Stimulated activated naive CD8-positive, alpha-beta T cell treated with anti-CD3 and anti-CD28 coated beads, Interleukin-15, amount 100 ng/mL, for 72 hours (primary cell): Measurements from ENCODE around the gene VCAN.

Source experiments
- ATAC-seq: fragments of 150-1000 bp; cut with Tn5 transposase; 2 replicates; pipeline ENCODE4 v1.10.0; 2021; ENCODE audit warnings: mild to moderate bottlenecking, moderate library complexity
- DNase-seq, 2 donors: peaks; one replicate each; pipeline ENCODE4 v3.0.0; 2021 to 2022
- H3K27ac Mint-ChIP-seq, 2 donors: one replicate each; pipeline ENCODE4 v1.8.0; 2022; ENCODE audit warnings: mild to moderate bottlenecking in 2 of 2, mixed read lengths in 2 of 2, moderate library complexity in 2 of 2
- H3K27me3 Mint-ChIP-seq: one replicate; pipeline ENCODE4 v1.8.0; 2022; ENCODE audit warnings: mixed read lengths
- H3K4me1 Mint-ChIP-seq: one replicate; pipeline ENCODE4 v1.8.0; 2022; ENCODE audit warnings: mild to moderate bottlenecking, mixed read lengths
- H3K4me3 Mint-ChIP-seq, 2 donors: one replicate each; pipeline ENCODE4 v1.8.0; 2022; ENCODE audit warnings: mild to moderate bottlenecking in 2 of 2, mixed read lengths in 2 of 2, moderate library complexity in 1 of 2
- H3K9me3 Mint-ChIP-seq, 2 donors: one replicate each; pipeline ENCODE4 v1.8.0; 2022; ENCODE audit warnings: mixed read lengths in 2 of 2

VCAN gene

GRCh38 chr5:83475391-83475863 lies 3.9 kb downstream of the VCAN start:
- no peak overlapping the region for H3K27ac Mint-ChIP-seq
- H3K27me3 Mint-ChIP-seq, result peaks cover 81% of the 10 kb centered on the region
- peaks cover 39% of the 10 kb centered on the region for H3K4me1 Mint-ChIP-seq
- H3K4me3 Mint-ChIP-seq, result no peak overlapping the region
- ATAC-seq (no peak), DNase-seq (no peak)
- H3K9me3 Mint-ChIP-seq, result no peaks in the 10 kb centered on the region

DNA sequence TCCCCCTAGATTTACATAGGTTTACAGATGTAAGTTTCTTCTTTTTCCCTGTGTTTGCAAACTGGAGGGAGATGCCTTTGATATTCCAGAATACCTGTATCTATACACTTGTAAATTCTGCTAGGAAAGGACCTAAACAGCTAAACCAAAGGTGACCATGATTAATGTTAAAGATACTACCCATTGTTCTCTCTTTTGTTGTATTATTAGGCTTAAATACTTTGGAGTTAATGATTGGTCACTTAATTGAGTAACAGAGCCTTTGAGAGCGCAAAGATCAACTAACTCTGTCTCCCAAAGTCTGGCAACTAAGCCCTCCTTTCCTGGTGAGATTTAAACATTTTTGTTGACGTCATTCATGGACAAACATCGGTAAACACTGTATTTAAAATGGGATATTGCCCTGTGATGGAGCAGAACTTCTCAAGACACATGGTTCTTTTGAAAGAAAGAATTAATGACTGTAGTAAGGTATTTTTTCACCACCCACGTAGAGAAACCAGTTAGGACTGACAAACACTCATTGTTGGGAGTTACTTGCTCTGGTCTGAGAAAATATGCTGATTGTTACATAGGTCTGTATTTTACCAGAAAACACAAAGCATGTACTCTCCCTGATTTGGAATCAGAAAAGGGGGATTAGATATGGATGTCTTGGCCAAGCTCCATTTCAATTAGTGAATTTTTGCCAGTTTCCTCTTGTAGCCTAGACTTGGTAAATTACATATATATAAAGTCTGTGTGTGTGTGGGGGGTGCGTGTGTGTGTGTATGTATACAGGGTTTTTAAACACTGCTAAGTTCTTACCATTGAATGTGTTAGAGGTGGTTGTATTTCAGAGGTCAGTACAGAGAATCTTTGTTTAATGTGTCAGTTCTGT lies 4.6 kb downstream of the VCAN start:
- peaks cover 38% of the 10 kb centered on the region for H3K4me1 Mint-ChIP-seq
- H3K9me3 Mint-ChIP-seq, result no peaks in the 10 kb centered on the region
- no peak overlapping the region for H3K4me3 Mint-ChIP-seq
- DNase-seq (no peak), ATAC-seq (no peak)
- no peak overlapping the region for H3K27ac Mint-ChIP-seq
- H3K27me3 Mint-ChIP-seq, result peaks cover 74% of the 10 kb centered on the region

- Mint-ChIP-seq H3K27ac (no peak overlapping the region), H3K27me3 (peaks cover 34% of the 10 kb centered on the region), H3K4me1 (no peaks in the 10 kb centered on the region), H3K4me3 (no peak overlapping the region), H3K9me3 (no peaks in the 10 kb centered on the region)
- DNase-seq, result no peak
- ATAC-seq, result no peak
Measured at GRCh38 chr5:83482961-83483360, 11.4 kb downstream of the VCAN start.

DNA sequence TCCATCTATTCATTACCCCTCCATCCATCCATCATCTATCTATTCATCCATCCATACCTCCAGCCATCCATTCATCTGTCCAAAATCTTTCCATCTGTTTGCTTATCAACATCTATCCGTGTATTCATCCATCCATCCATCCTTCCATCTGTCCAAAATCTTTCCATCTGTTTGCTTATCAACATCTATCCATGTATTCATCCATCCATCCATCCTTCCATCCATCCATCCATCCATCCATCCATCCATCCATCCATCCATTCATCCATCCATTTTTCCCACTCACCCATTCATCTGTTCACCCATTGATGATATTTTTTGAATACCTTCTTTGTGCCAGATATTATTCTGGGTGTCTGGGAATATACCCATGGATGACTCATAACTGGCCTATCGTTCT lies 12.8 kb downstream of the VCAN start:
- DNase-seq, result no peak
- no peaks in the 10 kb centered on the region for H3K9me3 Mint-ChIP-seq
- H3K4me1 Mint-ChIP-seq, result no peaks in the 10 kb centered on the region
- ATAC-seq, result no peak
- H3K27me3 Mint-ChIP-seq, result peaks cover 30% of the 10 kb centered on the region
- H3K4me3 Mint-ChIP-seq, result no peak overlapping the region
- H3K27ac Mint-ChIP-seq, result no peak overlapping the region

- Mint-ChIP-seq H3K9me3 (no peaks in the 10 kb centered on the region), H3K4me1 (no peaks in the 10 kb centered on the region), H3K27ac (no peak overlapping the region), H3K27me3 (peaks cover 27% of the 10 kb centered on the region), H3K4me3 (no peak overlapping the region)
- DNase-seq (no peak), ATAC-seq (no peak)
Measured at GRCh38 chr5:83485842-83486241, 14.3 kb downstream of the VCAN start.

DNA sequence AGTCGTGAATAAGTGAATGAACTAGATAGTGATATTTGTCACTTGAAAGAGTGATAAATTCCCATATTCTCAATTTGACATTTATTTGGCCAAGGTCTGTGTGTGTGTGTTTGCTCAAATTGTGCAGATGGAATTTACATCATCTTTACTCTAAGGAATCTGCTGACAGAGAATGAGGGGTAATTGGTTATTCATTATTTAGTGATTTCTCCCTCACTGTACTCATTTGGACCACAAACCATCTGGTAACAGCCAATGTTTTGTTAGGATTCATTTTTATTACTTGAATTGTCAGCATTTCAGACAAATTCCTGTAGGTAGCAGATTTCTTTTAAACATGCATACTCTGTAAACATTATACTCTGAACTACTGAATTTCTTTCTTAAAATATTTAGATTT lies 15.6 kb downstream of the VCAN start:
- no peak for ATAC-seq
- Mint-ChIP-seq H3K27ac (no peak overlapping the region), H3K4me3 (no peak overlapping the region), H3K27me3 (peaks cover 27% of the 10 kb centered on the region), H3K9me3 (no peaks in the 10 kb centered on the region), H3K4me1 (no peaks in the 10 kb centered on the region)
- no peak for DNase-seq

DNA sequence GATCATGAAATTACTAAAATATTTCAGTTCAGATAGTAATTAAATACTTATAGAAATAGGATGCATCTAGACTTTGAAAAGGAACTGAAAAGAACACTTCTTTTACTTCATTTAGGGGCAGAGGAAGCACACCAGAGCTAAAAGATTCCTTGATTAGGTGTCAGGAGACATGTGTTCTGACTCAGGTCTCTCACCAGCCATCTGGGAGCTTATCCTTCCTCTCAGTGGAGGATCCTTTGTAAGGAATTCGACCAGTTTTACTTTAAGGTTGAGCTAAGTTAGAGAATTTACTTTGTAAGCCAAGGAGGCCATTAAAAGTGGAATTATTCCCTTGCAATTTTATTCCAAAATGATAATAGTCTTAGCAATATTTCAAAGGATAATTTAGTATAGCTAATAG lies 16.7 kb downstream of the VCAN start:
- Mint-ChIP-seq H3K4me1 (no peaks in the 10 kb centered on the region), H3K9me3 (no peaks in the 10 kb centered on the region), H3K27me3 (peaks cover 23% of the 10 kb centered on the region), H3K4me3 (no peak overlapping the region), H3K27ac (no peak overlapping the region)
- DNase-seq (no peak), ATAC-seq (no peak)

DNA sequence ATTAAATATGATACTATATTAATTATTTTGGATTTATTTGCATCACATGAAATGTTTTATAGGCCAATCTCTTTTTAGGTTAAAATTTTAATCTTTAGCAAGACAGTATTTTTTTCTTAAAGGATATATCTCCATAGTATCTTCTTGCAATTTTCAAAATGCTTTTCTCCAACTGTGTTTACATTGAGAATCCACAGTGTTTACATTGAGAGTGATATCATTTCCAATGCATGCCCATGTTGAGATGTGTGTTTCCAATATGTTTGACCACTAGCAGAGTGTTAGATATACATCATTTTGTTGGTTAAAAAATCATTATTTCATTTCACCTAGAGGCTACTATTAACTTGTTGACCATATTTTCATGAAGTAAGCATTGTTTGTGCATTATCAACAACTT lies 17.3 kb downstream of the VCAN start:
- no peak overlapping the region for H3K27ac Mint-ChIP-seq
- DNase-seq (no peak), ATAC-seq (no peak)
- no peaks in the 10 kb centered on the region for H3K4me1 Mint-ChIP-seq
- H3K27me3 Mint-ChIP-seq, result peaks cover 28% of the 10 kb centered on the region
- H3K9me3 Mint-ChIP-seq, result no peaks in the 10 kb centered on the region
- H3K4me3 Mint-ChIP-seq, result no peak overlapping the region

DNA sequence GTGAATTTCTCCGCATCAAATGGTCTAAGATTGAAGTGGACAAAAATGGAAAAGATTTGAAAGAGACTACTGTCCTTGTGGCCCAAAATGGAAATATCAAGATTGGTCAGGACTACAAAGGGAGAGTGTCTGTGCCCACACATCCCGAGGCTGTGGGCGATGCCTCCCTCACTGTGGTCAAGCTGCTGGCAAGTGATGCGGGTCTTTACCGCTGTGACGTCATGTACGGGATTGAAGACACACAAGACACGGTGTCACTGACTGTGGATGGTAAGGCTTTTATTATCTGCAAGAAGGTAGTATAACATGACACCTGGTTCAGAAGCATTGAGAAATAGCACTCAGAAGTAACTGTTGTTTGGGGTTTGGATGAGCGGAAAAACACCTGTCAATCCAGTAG lies 18.7 kb downstream of the VCAN start:
- Mint-ChIP-seq H3K4me3 (no peak overlapping the region), H3K27me3 (peaks cover 21% of the 10 kb centered on the region), H3K9me3 (no peaks in the 10 kb centered on the region), H3K27ac (no peak overlapping the region), H3K4me1 (no peaks in the 10 kb centered on the region)
- DNase-seq, result no peak
- no peak for ATAC-seq

- H3K4me1 Mint-ChIP-seq, result no peaks in the 10 kb centered on the region
- H3K4me3 Mint-ChIP-seq, result no peak overlapping the region
- DNase-seq, result no peak
- peaks cover 27% of the 10 kb centered on the region for H3K27me3 Mint-ChIP-seq
- ATAC-seq, result no peak
- H3K27ac Mint-ChIP-seq, result no peak overlapping the region
- no peaks in the 10 kb centered on the region for H3K9me3 Mint-ChIP-seq
Measured at GRCh38 chr5:83492331-83492730, 20.8 kb downstream of the VCAN start.

DNA sequence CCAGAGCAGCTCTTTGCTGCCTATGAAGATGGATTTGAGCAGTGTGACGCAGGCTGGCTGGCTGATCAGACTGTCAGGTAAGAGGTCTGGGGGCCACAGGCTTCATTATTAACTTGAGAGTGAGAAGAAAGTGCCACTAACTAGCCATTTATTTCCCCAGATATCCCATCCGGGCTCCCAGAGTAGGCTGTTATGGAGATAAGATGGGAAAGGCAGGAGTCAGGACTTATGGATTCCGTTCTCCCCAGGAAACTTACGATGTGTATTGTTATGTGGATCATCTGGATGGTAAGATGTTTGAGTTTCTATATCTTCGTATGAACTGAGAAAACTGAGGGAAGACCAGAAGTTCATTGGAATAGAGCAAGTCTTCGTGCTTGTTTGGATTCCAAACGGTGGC lies 22.1 kb downstream of the VCAN start:
- Mint-ChIP-seq H3K4me3 (no peak overlapping the region), H3K27me3 (peaks cover 27% of the 10 kb centered on the region), H3K27ac (no peak overlapping the region), H3K9me3 (no peaks in the 10 kb centered on the region), H3K4me1 (no peaks in the 10 kb centered on the region)
- ATAC-seq (no peak), DNase-seq (no peak)

GRCh38 chr5:83494087-83494620 lies 22.6 kb downstream of the VCAN start:
- ATAC-seq (no peak), DNase-seq (no peak)
- no peaks in the 10 kb centered on the region for H3K9me3 Mint-ChIP-seq
- H3K27me3 Mint-ChIP-seq, result peaks cover 27% of the 10 kb centered on the region
- H3K4me3 Mint-ChIP-seq, result no peak overlapping the region
- H3K4me1 Mint-ChIP-seq, result no peaks in the 10 kb centered on the region
- H3K27ac Mint-ChIP-seq, result no peak overlapping the region

GRCh38 chr5:83494666-83495065 lies 23.1 kb downstream of the VCAN start:
- H3K9me3 Mint-ChIP-seq, result no peaks in the 10 kb centered on the region
- no peak overlapping the region for H3K27ac Mint-ChIP-seq
- DNase-seq, result no peak
- H3K4me3 Mint-ChIP-seq, result no peak overlapping the region
- no peak for ATAC-seq
- H3K4me1 Mint-ChIP-seq, result no peaks in the 10 kb centered on the region
- H3K27me3 Mint-ChIP-seq, result peaks cover 25% of the 10 kb centered on the region

DNA sequence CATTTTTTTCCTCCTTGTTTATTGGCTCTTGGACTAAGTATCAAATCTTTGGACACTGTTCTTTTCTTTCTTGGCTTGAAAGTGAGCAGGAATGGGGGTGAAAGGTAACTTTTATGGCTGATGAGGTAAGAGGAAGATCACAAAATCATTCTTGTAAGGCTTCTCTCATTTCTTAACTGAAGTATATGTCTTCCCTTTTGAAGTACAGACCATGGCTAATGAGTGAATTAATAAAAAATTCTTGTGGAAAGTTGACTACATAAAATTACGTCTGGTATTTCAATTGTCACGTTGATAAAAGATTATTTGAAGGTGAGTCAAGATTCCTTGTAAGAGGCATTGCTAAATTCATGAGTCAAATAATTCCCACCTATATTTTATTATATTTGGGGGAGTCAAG lies 25.1 kb downstream of the VCAN start:
- H3K9me3 Mint-ChIP-seq, result no peaks in the 10 kb centered on the region
- H3K4me1 Mint-ChIP-seq, result no peaks in the 10 kb centered on the region
- ATAC-seq (no peak), DNase-seq (no peak)
- no peak overlapping the region for H3K27ac Mint-ChIP-seq
- H3K27me3 Mint-ChIP-seq, result peaks cover 18% of the 10 kb centered on the region
- H3K4me3 Mint-ChIP-seq, result no peak overlapping the region

GRCh38 chr5:83498585-83498984 lies 27.0 kb downstream of the VCAN start:
- DNase-seq (no peak), ATAC-seq (no peak)
- H3K9me3 Mint-ChIP-seq, result no peaks in the 10 kb centered on the region
- peaks cover 12% of the 10 kb centered on the region for H3K27me3 Mint-ChIP-seq
- no peak overlapping the region for H3K27ac Mint-ChIP-seq
- H3K4me1 Mint-ChIP-seq, result no peaks in the 10 kb centered on the region
- H3K4me3 Mint-ChIP-seq, result no peak overlapping the region

DNA sequence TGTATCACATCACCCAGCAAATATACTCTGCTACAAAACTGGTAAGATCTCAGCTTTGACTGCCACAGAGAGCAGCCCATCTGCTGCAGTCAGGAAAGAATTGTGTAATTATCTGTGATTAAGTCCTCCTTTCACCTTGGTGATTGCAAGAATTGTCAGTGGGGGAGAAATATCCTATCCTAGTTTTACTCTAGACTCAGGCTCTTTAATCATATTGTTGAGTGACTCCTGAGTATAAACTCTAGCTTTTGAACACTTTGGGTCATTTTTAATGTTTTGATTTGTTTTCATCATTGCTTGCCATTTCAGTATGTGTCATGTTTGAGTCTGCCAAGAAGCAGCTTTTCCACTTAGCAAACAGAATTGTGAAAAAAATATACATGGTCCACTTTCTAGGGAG lies 32.1 kb downstream of the VCAN start:
- peaks cover 16% of the 10 kb centered on the region for H3K27me3 Mint-ChIP-seq
- no peak overlapping the region for H3K27ac Mint-ChIP-seq
- no peaks in the 10 kb centered on the region for H3K4me1 Mint-ChIP-seq
- H3K9me3 Mint-ChIP-seq, result peaks cover 0 to 10% of the 10 kb centered on the region in 2 donors
- no peak for DNase-seq
- ATAC-seq, result no peak
- no peak overlapping the region for H3K4me3 Mint-ChIP-seq

DNA sequence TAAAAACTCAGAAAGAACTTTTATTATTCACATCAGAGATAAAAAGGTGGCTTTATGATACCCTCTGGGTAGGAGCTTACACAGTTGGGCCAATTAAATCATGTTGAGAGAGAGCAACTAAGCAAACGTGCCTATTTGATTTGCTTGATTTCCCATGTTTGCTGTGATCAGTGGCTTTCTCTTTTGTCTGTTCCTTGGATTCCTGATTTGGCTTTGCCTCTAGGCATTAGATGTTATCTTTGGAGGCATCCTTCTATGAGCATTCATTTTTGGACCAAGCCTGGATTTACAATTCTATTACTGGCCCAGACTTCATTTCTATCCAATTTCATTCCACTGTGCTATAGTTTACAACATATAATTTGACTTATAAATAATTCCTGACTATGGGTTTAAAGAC lies 35.9 kb downstream of the VCAN start:
- Mint-ChIP-seq H3K4me1 (no peaks in the 10 kb centered on the region), H3K27me3 (peaks cover 16% of the 10 kb centered on the region), H3K9me3 (peaks cover 0 to 10% of the 10 kb centered on the region in 2 donors), H3K4me3 (no peak overlapping the region), H3K27ac (no peak overlapping the region)
- DNase-seq (no peak), ATAC-seq (no peak)
